Head of caudate nucleus (tissue), 42 donors: Measurements from ENCODE around the gene RNASE4.

Experiments
- DNase-seq, 42 donors: peaks; one replicate each; pipeline versions ENCODE4 v3.0.0 to v3.0.0-alpha.2; 2020 to 2021; ENCODE audit warnings: mixed read lengths in 7 of 42
- intact Hi-C: fragments of 100-400 bp; cut with DNase I; formaldehyde crosslinking; loops from one replicate; pipeline ENCODE4 v1.15.0; 2022

Gene RNASE4

GRCh38 chr14:20668969-20669368 lies 15.4 kb upstream of the RNASE4 start:
- DNase-seq, result no peak
- intact Hi-C loops, result no loop called here

GRCh38 chr14:20671597-20672283 lies 12.6 kb upstream of the RNASE4 start:
- intact Hi-C loops, result no loop called here
- no peak for DNase-seq

GRCh38 chr14:20675669-20676068 lies 8.7 kb upstream of the RNASE4 start:
- intact Hi-C loops, result no loop called here
- no peak for DNase-seq

- DNase-seq, result no peak
- intact Hi-C loops, result no loop called here
Measured at GRCh38 chr14:20676072-20676471, 8.3 kb upstream of the RNASE4 start.

- intact Hi-C loops, result loop anchor here (5.0 to 10.0 kb wide), 3 partner anchors 48 to 353 kb away; partner anchors contain the start of genes APEX1 and OSGEP
- peak in 41 of 42 donors; percentile 25 to 88 (median 69) for DNase-seq
Measured at GRCh38 chr14:20679907-20680306, 4.5 kb upstream of the RNASE4 start.

- DNase-seq, result no peak
- intact Hi-C loops, result loop anchor here (5.0 to 10.0 kb wide), 3 partner anchors 48 to 353 kb away; partner anchors contain the start of genes APEX1 and OSGEP
Measured at GRCh38 chr14:20680363-20680762, 4.0 kb upstream of the RNASE4 start.

GRCh38 chr14:20680843-20681347 lies 3.5 kb upstream of the RNASE4 start:
- intact Hi-C loops, result loop anchor here (5.0 to 10.0 kb wide), 3 partner anchors 49 to 354 kb away; partner anchors contain the start of genes APEX1 and OSGEP
- peak in 16 of 42 donors; percentile 11 to 68 (median 42) for DNase-seq

- intact Hi-C loops, result loop anchor here (2.0 to 10.0 kb wide), 4 partner anchors 49 to 354 kb away; partner anchors contain the start of genes APEX1 and OSGEP
Measured at GRCh38 chr14:20681348-20682126, 2.8 kb upstream of the RNASE4 start.

GRCh38 chr14:20682127-20682434 lies 2.3 kb upstream of the RNASE4 start:
- intact Hi-C loops, result loop anchor here (2.0 to 10.0 kb wide), 4 partner anchors 50 to 355 kb away; partner anchors contain the start of genes APEX1 and OSGEP
- DNase-seq, result peak in 2 of 42 donors; percentile 42 to 59

More at GRCh38 chr14:20681348-20682126, 2.8 kb upstream of the RNASE4 start:
- peak; percentile 59 to 95 (median 83) for DNase-seq

GRCh38 chr14:20682435-20683124 lies 1.8 kb upstream of the RNASE4 start:
- DNase-seq, result peak; percentile 84 to 97 (median 92)
- intact Hi-C loops, result loop anchor here (2.0 to 10.0 kb wide), 4 partner anchors 50 to 355 kb away; partner anchors contain the start of genes APEX1 and OSGEP

- DNase-seq, result peak; percentile 47 to 93 (median 80)
- intact Hi-C loops, result loop anchor here (2.0 to 10.0 kb wide), 4 partner anchors 51 to 356 kb away; partner anchors contain the start of genes APEX1 and OSGEP
Measured at GRCh38 chr14:20683125-20683890, 1.1 kb upstream of the RNASE4 start.

- intact Hi-C loops, result loop anchor here (5.0 to 10.0 kb wide), 3 partner anchors 53 to 358 kb away; partner anchors contain the start of genes APEX1 and OSGEP
- peak in 17 of 42 donors; percentile 7 to 49 (median 25) for DNase-seq
Measured at GRCh38 chr14:20684662-20685456, 499 bp downstream of the RNASE4 start.

GRCh38 chr14:20686386-20687143 lies 2.2 kb downstream of the RNASE4 start:
- intact Hi-C loops, result loop anchor here (10.0 kb wide), 1 partner anchor 232 kb away; the partner anchor contains the start of genes APEX1 and OSGEP
- DNase-seq, result no peak

GRCh38 chr14:20687362-20688166 lies 3.2 kb downstream of the RNASE4 start:
- no peak for DNase-seq
- intact Hi-C loops, result loop anchor here (10.0 kb wide), 1 partner anchor 233 kb away; the partner anchor contains the start of genes APEX1 and OSGEP

- intact Hi-C loops, result loop anchor here (10.0 kb wide), 1 partner anchor 234 kb away; the partner anchor contains the start of genes APEX1 and OSGEP
- DNase-seq, result no peak
Measured at GRCh38 chr14:20688167-20688839, 3.9 kb downstream of the RNASE4 start, which contains the start of gene ANG. Gene ANG (plus strand): TSS chr14:20688764. CDS start chr14:20693565, 4,801 bp downstream.
